Endothelial cell (in vitro differentiated cells): ENCODE measurements around the gene FOXO6. TPM values are rescaled to one million over a fixed set of nuclear protein-coding genes. Genes with fewer than 3 reads are reported as not detected.

Source experiments
- DNase-seq: peaks from one replicate; pipeline ENCODE4 v3.0.0; 2021; ENCODE audit warnings: low spot score
- H3K27ac Mint-ChIP-seq: one replicate; pipeline ENCODE4 v1.8.0; 2021; ENCODE audit warnings: mixed read lengths, inconsistent platforms; ENCODE audit not compliant: unreplicated experiment
- H3K27me3 Mint-ChIP-seq: one replicate; pipeline ENCODE4 v1.8.0; 2021; ENCODE audit warnings: mild to moderate bottlenecking, moderate library complexity, mixed read lengths, inconsistent platforms; ENCODE audit not compliant: unreplicated experiment
- H3K36me3 Mint-ChIP-seq: one replicate; pipeline ENCODE4 v1.8.0; 2021; ENCODE audit warnings: mild to moderate bottlenecking, low read depth, mixed read lengths, inconsistent platforms; ENCODE audit not compliant: unreplicated experiment
- H3K4me1 Mint-ChIP-seq: one replicate; pipeline ENCODE4 v1.8.0; 2021; ENCODE audit warnings: mild to moderate bottlenecking, mixed read lengths, inconsistent platforms; ENCODE audit not compliant: unreplicated experiment
- H3K4me3 Mint-ChIP-seq: one replicate; pipeline ENCODE4 v1.8.0; 2021; ENCODE audit warnings: mild to moderate bottlenecking, mixed read lengths, inconsistent platforms; ENCODE audit not compliant: unreplicated experiment
- H3K9me3 Mint-ChIP-seq: one replicate; pipeline ENCODE4 v1.8.0; 2021; ENCODE audit warnings: mixed read lengths, inconsistent platforms; ENCODE audit not compliant: unreplicated experiment
- CTCF ChIP-seq: fragments of 200-600 bp; sonication (generic); IDR thresholded peaks from one replicate; pipeline ENCODE4 v1.5.0; 2021; ENCODE audit warnings: antibody characterized with exemption; ENCODE audit not compliant: unreplicated experiment
- total RNA-seq: library from RNA; stranded (reverse); fragmentation: NEBNext Ultra II Directional; extraction: Animal tissue kit (Norgen Biotek cat#: 25700); gene quantifications from one replicate; pipeline ENCODE4 v1.2.1, GENCODE V29; 2021; ENCODE audit not compliant: unreplicated experiment

Gene FOXO6
- total RNA-seq, 1 donor from 2014 or later = 0.23 TPM

- no peak for DNase-seq
- Mint-ChIP-seq H3K4me1 (peaks cover 7% of the 10 kb centered on the region), H3K27me3 (peaks cover 26% of the 10 kb centered on the region), H3K27ac (peak overlapping the region; percentile 67), H3K36me3 (no peaks in the 10 kb centered on the region), H3K4me3 (peak overlapping the region; percentile 86), H3K9me3 (no peaks in the 10 kb centered on the region)
- TF ChIP-seq CTCF = no peak
These were observed 1.0 kb upstream of the FOXO6 start for GRCh38 chr1:41360074-41360785.

GRCh38 chr1:41361495-41362356, 492 bp downstream of the FOXO6 start:
- Mint-ChIP-seq H3K4me3 (no peak overlapping the region), H3K9me3 (no peaks in the 10 kb centered on the region), H3K4me1 (peaks cover 9% of the 10 kb centered on the region), H3K36me3 (no peaks in the 10 kb centered on the region), H3K27ac (no peak overlapping the region), H3K27me3 (peaks cover 29% of the 10 kb centered on the region)
- no peak for TF ChIP-seq CTCF
- no peak for DNase-seq

DNA sequence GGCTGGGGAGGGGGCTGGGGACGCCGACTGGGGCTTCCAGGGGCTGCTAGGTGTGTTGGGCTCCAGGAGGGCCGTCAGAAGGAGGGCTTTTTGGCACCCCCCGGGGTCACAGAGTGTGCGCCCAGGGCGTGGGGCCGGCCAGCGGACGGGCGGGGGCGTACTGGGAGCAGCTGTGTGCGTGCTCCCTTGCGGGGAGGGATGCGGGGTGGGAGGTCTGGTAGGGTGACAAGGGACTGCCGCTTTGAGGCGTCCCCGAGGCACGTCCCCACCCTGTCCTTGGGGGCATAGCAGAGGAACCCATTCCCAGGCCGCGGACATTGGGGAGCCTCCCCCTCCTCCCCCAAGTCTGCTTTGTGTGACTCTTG, 1.1 kb downstream of the FOXO6 start:
- H3K27me3 Mint-ChIP-seq = peaks cover 29% of the 10 kb centered on the region
- no peak overlapping the region for H3K27ac Mint-ChIP-seq
- no peak for DNase-seq
- peaks cover 9% of the 10 kb centered on the region for H3K4me1 Mint-ChIP-seq
- no peaks in the 10 kb centered on the region for H3K9me3 Mint-ChIP-seq
- H3K36me3 Mint-ChIP-seq = no peaks in the 10 kb centered on the region
- TF ChIP-seq CTCF = no peak
- H3K4me3 Mint-ChIP-seq = no peak overlapping the region

DNA sequence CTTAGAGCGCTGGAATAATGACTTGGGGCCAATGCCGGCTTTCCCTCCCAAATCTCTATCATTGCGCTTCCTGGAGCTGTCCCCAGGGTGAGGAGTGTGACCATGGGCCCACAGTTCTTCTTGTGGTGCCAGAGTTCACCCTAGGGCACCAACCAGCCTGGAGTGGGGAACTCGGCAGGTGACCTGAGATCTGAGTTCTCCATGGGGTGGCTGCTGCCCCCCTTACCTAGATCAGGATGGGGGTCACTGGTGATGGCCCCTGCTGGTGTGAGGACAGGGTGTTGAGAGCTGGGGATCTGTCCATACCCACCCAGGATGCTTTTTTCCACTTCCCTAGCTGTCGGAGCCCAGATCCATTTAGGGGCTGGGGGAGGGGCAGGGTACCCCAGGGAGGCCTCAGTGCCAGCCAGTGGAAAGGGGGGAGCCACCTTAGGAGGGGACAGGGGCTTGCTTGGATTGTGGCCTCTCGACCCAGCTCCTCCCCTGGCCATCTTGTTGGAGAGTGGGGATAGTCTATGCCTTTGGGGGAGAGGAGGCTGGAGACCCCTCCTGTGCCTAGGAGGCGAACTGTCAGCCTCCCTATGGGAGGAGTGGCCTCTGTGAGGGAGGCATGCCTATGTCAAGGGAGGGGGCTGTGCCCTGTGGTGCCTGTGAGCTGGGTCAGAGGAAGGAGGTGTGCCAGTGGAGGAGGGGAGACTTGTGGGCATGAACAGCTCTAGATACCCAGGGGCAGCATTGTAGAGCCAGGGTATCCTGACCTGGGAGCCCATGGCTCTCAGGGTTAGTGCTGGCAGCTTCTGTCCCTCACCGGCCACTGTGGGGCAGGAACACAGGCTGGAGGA, 1.7 kb downstream of the FOXO6 start:
- no peak overlapping the region for H3K27ac Mint-ChIP-seq
- H3K4me3 Mint-ChIP-seq = no peak overlapping the region
- peaks cover 9% of the 10 kb centered on the region for H3K4me1 Mint-ChIP-seq
- H3K9me3 Mint-ChIP-seq = no peaks in the 10 kb centered on the region
- H3K27me3 Mint-ChIP-seq = peaks cover 29% of the 10 kb centered on the region
- no peaks in the 10 kb centered on the region for H3K36me3 Mint-ChIP-seq
- TF ChIP-seq CTCF = no peak
- no peak for DNase-seq
